GM20431 (cell line): ENCODE data around the gene ASCL5.

ENCODE experiments used
- in situ Hi-C: fragments of 300-500 bp; cut with MseI, MboI; formaldehyde crosslinking; loops from one replicate; pipeline ENCODE4 v1.15.0; 2020; ENCODE audit warnings: low sequenced_read_pairs; ENCODE audit not compliant: unreplicated experiment

ASCL5 gene

DNA sequence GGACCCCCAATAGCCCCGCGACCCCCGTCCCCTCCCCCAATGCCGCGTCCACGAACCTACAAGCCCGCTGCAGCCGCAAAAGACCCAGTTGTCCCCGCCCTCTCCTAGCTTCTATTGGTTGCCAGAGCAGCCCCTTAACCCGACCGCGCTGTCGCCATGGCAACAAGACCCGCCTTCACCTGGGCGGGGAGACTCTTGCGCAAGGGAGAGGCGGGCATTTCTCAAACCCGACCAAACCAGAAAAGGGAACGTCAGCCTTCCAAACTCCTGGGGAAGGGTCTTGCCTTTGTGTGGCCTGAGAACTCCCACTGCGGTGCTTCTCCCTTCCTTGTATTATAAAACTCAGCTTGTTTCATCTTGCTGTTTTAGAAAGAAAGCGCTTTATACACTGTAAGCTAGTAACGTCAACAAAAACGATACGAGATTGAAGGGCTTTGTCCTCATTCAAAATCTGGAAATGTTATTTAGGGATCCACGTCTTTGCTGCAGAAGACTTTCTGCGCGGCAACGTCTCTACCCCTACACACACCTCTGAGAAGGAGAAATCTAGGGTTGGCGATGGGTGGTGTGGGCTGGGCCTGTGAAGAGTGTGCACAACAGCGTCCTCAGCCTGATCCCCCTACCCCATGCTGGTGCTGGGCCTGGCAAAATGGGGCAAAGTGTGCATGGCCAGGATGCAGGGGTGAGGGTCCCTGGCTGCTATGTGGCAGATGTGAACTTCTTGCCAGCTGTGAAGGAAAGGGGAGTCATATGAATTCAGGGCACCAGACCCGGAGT, 27.6 kb upstream of the ASCL5 start, which contains the start of gene TMEM9:
TMEM9 (minus strand) TSS at position 86 of the 777 bp plus-strand sequence. CDS start 551 bp downstream, outside the sequence.
- in situ Hi-C loops = no loop called here

DNA sequence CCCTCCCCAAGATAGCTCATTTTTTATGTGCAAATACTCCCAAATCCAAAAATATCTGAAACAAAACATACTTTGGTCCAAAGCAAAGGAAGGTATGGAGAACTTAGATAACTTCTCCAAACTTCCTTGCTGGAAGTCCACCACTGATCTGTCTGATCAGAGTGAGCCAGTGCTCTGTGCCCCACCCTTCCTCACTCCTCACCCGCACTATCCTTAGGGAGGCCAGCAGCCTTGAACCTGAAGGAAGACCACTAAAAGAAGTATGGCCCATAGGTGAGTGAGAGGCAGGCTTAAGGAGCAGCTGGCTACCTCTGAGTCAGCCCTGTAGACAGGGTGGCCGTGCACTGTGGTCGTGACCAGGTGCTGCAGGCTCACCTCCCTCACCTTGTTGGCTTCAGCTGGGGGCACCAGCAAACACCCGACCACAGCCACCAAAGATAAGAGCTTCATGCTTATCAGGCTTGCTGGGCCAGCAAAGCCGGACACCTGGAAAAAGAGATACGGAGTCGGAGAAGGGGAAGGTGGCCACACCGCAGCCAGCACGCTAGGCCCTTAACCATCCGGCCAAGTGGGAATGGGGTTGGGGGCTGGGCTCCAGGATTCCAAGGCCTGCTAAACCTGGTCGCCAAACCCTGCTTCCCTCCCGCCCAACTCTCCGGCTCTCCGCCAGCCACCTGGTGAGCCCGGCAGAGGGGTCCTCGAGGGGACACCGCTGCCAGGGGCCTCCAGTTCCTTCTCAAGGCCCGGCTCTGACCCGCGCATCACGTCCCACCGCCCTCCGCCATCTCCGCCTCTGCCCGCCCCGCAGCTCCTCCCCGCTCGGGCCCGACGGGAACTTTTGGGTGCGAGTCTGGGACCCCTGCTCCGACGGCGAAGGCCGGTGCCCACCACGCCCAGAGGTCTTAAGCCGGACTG, 26.7 kb upstream of the ASCL5 start:
- in situ Hi-C loops = no loop called here

DNA sequence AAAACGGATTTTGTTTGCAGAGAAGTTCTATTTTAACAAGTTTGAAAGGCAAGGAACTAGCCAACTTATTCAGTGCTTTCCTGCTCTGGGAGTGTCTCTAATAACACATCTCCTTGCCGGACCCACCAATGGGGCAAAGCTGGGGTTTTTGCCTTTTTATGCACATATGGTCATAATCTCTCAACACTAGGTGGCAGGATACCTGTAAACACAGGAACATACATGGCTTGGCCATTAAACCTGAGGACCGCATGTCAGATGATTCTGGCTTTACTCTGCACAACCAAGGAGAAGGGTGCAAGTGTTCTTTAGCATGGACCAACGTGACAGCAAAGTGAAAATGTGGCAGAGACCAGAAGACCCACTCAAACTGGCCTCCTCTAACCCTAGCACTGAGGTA, 22.4 kb upstream of the ASCL5 start:
- in situ Hi-C loops = no loop called here

DNA sequence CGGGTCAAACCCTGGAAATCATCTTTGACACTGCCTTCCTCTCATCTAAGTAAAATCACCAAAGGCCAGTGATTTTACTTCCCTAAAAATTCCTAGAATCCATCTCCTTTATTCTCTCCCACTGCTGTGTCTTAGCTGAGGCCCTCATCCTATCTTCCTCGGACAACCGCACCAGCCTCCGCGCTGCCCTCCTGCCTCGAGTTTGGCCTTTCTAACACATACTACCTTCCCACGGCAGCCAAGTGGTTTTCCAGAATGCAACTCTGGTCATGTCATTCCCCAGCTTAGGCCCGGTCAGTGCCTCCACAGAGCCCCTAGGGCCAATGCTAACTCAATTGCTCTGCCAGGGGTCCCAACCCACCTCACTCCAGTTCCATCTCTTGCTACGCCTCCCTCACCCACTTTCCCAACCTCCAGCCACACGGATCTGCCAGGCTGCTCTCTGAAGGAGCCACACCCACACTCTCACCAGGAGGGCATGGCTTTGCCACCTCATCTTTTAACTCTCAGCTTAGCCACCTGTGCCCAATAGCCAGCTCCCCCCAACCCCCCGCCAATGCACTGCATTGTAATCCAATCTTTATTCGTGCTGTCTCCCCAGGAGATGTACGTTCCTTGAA, 20.5 kb upstream of the ASCL5 start:
- in situ Hi-C loops = no loop called here

DNA sequence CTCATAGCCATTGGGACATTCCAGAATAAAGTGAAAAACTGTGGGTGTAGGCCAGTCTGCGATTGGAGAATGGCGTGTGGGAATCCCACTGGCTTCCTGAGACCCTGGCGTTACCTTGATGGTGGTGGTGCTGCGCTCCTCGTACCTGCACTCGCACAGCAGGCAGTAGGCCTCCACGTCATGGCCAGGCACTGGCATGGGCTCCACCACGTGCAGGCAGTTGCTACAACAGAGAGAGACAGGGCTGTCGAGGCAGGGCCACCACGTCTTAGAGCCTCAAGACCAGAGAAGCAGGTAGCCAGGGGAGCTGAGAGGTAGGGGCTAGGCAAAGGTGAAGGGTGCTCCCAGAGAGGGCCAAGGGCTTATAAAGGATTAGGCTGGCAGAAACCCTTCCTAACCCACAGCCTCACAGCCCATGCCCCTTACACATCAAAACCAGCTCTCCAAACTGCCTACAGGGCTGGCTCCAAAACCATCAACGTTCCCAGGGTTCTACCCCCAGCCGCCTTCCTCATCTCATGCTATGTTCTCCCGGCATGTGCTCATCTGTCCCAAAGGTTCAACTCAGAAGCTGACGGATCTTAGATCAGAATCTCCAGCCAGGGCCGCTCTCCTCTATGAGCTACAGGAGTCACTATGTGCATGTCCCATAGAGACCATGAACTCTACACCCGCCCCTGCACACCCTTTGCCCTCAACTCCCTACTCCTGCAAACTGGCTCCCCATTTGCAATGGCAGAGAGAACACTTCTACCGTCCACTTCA, 19.8 kb upstream of the ASCL5 start:
- in situ Hi-C loops = no loop called here

DNA sequence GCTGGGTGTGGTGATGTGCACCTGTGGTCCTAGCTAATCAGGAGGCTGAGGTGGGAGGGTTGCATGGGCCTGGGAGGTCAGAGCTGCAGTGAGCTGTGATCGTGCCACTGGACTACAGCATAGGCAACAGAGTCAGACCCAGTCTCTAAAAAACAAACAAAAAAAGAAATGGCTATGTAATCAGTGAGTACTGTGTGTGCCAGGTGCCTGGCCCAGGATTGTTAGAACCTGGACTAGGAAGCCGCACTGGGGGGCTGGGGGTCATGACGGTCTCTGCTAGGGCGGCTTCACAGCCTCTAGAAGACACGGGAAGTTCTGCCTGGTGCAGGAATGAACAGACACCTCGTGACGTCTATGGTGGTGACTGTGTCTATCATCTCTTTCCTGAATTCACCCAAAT, 18.8 kb upstream of the ASCL5 start:
- in situ Hi-C loops = no loop called here

DNA sequence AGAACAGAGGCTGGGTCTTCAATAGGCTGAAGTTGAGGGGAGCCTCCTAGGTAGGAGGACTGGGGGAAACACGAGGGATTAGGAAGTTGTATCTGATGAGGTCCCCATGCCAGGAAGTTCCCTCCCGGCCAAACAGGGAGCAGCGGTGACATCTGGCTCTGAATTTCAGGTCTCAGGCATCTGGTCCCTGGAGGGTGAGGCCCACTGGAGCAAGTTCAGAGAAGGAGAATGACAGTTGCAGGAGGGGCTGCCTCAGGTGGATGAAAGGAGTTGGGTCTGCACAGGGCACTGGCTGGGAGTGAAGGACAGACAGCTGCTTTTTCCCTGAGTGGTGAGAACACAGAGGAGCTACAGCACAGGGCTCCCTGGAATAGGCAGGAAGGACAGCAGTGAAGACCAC, 18.1 kb upstream of the ASCL5 start:
- in situ Hi-C loops = no loop called here

DNA sequence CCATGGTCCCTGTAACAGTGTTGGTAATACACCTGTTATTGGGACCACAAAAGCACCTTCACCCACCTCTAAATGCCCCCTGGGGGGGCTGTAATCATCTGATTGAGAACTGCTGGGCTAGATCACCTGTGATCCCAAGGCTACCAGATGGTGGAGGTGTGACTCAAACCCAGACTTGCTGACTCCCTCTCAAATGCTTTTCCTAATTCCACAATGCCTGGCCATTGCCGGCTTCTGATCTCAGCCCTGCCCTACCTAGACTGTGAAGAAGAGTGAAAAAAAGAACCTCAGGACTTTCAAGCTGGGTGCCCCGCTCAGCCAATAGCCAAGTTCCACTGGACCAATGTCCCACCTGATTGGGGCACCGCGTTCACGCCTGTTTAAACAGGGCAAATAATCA, 17.7 kb upstream of the ASCL5 start:
- in situ Hi-C loops = no loop called here

DNA sequence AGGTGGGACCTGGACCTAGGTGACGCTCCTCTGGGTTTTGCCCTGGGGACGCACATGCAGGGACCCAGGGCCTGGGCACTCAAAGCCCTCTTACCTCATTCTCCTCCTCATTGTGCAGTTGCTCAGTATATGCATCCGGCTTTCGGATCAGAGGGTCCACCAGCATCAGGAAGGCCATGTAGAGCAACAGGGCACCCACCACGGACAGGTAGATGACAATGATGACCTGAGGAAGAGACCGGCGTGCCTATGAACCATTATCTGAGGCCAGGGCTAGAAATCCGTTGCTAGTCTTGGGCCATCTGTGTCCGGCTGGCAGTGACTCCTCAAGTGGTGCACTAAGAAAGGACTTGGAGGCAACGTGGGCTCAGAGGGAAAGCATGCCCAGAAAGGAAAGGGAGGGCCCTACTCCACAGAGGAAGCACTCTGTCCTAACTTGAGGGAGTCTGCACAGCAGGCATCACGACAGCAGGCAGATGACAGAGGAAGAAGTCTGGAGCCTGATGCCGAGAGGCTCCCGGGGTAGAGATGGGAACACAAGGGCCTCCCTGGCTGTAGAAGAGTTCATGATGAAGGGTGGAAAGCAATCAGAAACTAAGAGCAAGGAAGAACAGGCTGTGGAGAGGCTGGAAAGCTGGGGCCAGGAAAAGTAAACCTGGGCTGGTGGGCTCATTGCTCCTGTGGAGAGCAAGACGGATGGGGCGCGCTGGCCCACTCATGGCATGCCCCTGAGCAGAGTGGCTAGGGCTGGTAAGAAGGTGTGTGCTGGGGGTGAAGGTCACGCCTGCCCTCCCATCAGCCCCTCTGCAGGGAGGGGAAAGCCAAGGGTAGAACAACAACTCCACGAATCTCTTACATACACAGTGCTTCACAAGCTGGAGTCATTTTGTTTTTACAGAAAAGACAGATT, 17.0 kb upstream of the ASCL5 start:
- in situ Hi-C loops = no loop called here

DNA sequence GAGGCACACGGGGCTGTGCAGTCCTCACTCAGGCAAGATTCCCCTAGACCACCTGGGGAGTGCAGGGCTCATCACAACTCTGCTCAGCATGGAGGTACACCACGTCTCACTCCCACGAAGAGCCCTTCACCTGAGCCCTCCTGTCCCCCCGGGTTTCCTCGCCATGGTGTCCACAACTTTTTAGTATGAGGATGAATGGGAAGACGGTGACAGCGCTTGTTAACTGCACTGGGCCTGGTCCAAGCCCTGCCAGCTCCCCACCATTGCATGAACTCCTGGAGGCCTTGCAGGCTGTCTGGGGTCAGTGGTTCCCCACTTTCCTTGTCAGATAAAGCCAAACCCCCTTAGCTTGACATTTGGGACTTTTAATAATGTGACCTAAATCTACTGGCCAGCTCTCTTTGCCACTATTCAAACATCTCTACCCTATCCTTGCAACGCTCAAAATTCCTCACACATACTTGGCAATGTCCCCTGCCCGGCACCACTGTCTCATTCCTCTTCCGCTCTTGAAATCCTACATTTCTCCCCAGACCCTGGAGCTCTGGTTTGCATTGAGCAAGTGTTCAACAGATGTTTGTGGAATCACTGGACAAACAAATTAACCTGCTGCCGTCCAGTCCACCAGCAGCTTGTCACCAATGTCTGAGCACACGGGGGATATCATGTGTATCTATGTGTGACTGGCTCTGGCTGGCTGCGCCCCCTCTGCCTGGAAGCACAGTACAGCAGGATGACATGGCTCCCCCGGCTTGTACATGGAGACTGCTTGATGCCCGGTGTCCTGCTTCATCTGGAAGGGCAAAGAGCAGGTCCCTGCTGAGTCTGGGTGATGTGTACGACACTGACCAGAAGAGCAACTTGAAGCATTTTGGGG, 16.1 kb upstream of the ASCL5 start:
- in situ Hi-C loops = no loop called here

DNA sequence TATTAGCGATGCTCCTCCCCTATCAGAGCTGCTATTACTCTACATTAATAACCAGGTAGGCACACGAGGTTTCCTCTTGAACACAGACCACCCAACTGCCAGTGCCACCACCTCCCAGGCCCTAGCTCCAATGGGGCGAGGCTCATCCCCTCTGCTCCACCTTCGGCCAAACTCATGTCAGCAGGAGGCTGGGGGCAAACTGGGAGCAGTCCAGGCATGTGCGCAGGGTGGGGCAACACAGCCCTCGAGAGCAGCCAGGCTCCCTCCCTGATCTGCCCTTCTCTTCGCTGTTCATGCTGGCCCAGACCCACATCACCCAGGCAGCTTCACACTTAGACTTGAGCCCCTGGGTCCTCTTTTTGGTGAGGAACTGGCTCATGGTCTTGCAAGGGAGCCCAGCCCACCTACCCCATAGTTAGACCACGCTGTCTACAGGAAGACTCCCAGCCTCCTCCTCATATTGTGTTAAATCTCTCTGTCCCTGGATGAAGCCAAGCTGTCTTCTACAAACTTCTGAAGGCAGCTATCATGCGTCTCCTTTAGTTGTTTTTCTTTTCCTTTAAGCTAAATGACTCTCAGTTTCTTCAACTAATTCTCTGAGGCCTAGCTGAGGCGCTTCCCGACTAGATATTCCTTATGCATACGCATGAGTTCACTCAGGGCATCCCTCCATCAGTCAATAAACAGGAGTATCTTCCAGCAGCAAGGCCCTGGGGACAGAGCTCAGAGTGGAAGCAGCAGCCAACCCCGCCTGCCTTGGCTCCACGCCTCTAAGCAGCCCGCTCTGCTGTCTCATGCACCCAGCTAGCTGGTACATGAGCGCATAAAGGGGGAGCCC, 15.2 kb upstream of the ASCL5 start:
- in situ Hi-C loops = no loop called here

DNA sequence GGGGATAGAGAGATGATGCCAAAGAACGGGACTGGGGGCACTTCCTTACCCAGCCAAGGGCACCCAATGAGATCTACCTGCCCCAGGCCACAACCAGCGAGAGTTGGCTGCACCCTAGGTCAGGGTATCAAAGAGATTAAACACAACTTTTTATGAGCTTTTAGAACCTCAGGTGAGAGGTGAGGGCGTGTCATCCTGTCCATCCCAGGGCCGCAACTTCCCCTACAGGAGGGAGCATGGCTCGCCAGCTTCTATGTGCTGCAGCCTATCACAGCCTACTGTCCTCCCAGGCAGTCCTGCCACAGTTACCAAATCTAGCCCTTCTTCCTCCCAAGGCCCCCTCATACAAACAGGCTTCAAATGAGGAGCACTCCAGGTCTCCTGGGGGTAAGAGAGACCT, 14.4 kb upstream of the ASCL5 start:
- in situ Hi-C loops = no loop called here

DNA sequence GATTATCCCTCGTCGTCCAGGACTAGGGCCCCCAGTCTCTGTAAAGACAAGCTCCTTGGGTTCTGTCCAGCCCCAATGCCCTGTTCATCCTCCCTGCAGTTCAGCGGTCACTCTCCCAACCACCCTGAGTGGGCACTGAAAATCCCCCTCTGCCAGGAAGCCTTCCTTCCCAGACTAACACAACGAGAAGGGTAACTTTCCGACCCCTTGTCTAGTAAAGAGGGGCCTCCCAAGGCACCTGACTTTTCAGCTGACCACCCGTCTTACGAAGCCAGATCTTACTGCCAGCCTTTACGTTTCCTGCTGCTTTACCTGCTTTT, 13.9 kb upstream of the ASCL5 start:
- in situ Hi-C loops = no loop called here

DNA sequence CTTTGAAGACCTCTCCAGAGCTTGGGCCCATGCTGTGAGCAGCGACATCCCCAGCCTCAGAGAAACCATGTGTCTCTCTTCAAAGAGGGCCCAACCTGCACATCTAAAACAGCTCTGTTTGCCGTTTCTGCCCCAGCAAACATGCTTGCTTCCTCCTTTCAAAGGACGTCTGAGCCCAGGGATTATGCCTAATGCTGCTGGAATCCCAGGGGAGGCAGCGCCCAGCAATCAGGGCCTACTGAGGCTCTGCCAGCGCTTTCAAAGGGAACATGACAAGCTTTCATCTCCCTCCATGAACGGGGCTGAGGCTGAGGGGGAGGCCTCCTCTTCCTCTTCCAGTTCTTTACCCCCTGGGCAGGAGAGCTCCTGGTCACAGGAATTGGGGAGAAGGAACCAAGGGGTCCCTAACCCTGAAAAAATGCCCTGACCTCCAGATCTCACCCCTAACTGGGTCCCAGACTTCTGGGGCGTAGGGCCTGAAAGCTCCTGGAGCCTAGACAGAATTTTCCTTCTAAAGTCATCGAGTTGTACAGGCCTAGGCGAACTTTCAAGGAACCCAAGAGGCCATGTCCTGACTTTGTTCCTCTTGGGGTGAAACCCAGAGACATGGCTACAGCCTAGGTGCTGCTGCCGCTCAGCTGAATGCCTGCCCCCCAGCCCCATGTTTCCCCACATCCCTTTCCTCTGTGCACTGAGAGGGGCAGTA, 13.4 kb upstream of the ASCL5 start:
- in situ Hi-C loops = no loop called here

DNA sequence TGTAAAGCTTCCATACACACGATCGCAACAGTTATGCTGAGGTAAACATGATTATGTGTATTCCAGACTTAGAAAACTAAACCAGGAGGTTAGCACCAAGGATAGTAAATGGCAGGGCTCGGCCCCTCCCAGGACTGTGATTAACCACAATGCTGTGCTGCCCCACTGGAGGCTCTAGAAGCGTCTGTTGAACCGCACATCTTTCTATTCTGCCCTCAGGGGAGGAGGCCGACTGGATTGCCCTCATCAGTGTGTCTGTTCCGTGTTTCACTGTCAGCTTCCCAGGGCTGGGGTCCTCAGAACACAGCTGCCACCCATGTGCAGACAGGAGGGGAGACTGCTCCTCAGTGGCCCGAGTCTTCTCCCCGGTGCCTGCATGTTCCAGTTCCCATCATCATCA, 12.8 kb upstream of the ASCL5 start:
- in situ Hi-C loops = no loop called here

DNA sequence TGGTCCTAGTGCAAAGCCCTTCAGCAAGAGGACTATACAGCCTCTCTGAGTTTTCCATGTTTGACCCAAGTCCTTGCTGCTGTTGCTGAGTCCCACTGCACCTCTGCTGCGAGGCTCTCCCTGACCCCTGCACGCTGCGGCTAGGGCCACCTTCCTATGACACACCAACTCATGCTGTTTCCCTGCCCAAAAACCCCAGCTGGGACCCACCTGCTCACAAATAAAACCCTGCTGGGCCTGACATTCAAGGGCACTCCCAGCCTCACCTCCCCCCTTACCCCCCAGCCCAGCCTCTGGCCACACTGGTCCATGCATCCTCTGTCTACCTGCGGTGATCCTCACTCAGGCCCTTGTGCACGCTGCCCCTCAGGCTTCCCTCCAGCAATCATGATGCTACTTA, 12.3 kb upstream of the ASCL5 start:
- in situ Hi-C loops = no loop called here

DNA sequence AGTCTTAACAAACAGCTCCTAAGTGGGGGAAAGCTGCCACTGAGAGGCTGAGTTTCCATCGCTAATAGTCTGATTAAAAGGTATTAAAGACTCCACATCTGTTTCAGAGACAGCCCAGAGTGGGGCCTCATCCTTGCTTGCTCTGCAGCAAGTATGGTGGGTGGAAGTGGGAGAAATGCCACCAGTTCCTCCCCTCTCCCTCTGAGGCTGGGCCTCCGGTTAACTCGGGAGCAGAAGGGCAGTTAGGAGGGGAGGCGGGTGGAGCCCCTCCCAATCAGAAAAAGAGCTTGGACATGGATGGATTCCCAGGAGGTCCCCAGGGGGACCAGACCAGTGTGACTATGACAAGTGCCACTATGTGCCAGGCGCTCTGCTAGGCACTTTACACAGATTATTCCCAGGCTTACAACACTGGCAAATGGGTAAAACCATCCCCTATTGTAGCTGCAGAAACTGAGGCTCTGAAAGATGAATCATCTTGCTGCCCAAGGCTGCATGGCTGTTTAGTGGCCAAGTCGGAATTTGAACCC, 11.4 kb upstream of the ASCL5 start:
- in situ Hi-C loops = no loop called here
